NCI-H1092 (cell line): ENCODE results near the gene TMEM143.
"Not testable (repeated sequence)": the region's sequence is repeated elsewhere in the genome, so short reads cannot be mapped to it uniquely, and the experiment has no call there.

Experiments
- DNase-seq: peaks from one replicate; lab custom pipeline; 2025; lab: John Stamatoyannopoulos, UW

TMEM143 gene

DNA sequence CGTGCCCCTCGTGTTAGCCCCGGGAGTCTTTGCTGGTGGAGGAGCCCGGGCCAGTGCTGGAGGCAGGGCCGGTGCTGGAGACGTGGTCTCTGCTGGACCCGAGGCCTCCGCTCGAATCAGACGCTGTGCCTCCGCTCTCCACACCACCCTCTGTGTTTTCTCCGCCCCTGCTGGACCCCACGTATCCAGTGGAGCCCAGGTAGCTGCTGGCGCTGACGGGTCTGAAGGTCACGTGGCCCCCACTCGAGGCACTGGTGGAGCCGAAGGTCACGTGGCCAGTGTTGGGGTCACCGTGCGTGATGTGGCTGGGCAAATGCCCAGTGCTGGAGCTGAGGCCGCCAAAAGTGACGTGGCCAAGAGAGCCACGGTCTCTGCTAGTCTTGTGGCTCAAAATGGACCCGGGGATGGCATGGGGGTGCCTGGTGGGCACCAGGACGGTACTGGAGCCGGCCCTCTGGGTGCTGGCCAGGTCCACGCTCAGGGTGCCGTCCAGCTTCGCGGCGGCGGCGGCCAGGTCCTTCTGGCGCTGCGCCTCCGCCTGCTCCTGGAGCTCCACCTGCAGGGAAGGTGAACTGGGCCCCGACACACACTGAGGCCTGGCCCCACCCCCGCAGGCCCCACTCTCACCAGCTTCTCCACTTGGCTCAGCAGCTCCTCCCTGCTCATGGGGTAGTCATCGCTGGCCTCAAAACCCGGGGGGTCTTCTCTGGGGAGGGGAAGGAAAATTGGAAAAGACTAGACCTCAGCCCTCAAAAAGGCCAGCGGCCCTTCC, 66.6 kb downstream of the TMEM143 start:
- DNase-seq, result no peak

DNA sequence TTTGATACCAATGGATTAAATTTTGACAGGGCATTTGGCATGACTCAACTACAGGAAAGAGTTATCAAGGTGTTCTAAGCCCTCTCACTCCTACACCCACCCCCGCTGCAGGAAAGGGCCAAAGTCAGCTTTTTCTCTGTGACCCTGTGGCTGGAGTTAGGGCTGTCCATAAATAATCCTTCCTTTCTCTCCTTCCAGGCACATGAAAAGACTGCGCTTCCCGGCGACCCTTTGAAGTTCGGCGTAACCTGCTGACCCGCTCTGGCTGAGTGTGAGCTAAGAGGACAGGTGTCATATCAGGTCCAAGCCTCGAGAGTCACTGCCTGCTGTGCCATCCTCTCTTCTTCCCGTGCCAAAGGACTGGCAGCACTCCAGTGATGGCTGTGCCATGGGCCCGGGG, 68.3 kb downstream of the TMEM143 start:
- no peak for DNase-seq

DNA sequence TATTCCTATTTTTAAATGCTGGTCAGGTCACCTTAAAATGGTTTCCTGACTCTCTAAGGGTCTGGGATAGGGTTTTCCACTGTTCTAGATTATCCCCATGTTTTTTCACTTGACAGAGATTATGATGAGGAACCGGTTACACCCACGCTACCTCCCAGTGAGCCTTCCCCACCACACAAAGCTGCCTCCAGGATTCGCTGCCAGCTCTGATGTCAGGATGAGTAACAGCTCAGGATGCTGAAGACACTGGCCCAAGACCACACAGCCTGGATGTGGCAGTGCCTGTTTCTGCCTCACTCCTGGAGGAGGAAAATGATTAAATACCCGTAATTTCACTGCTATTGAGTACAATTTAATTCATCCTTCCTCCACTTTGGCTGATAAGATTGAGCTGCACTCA, 70.9 kb downstream of the TMEM143 start:
- DNase-seq, result no peak

DNA sequence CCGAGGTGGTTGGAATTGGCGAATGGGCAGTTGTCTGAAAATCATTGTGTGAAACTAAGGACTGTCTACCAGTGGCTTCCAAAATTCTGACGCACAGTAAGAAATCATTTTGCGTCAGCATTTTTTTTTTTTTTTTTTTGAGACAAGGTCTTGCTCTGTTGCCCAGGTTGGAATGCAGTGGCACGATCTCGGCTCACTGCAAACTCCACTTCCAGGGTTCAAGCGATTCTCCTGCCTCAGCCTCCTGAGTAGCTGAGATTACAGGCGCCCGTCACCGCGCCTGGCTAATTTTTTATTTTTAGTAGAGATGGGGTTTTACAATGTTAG, 72.3 kb downstream of the TMEM143 start:
- not testable (repeated sequence) for DNase-seq

DNA sequence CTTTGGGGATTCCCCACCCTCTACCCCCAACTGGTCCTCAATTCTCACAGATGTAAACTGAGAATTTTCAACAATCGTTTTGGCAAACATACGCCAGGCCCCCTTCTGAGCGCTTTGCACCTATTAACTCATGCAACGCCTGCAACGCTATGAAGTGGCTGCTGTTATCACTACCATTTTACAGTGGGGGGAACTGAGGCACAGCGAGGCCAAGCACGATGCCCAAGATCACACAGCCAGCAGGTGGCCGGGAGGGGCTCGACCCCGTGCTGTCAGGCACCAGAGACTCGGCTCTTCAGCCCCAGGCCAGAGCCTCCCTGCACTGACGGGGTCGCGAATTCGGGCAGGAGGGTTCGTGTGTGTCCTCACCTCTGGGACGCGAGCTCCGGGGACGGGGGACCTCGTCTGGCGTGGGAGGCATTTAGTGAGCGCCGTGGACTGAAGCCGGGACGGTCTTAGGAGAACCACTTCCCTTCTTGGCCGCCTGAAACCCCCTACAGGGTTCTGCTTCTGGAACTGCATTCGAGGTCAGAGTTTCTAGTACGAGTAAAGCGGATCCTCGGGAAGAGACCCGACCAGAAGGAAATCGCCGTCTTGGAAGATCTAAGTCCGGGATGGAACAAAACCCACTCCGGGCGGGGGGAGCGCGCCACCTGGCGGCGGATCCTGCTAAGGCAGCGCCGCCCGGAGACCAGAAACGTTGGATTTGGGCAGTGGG, 72.8 kb downstream of the TMEM143 start:
- peak; percentile 3 for DNase-seq

DNA sequence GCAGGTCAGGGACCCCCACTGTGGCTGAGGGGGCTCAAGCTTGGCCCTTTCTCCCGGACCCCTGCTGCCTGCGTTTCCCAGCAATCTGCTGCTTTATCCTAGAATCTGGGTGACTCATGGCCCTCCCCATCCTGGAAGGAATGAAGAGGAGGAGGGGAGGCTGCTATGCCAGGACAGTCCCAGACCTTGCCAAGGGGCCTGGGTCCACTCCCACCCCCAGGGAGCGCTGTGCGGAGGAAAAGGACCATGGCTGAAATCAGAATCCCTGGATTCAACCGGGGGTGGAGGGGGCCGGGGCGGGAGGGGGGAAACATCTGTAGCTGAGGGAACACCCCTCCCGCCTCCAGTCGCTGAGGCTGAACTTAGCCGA, 73.4 kb downstream of the TMEM143 start:
- DNase-seq, result no peak

DNA sequence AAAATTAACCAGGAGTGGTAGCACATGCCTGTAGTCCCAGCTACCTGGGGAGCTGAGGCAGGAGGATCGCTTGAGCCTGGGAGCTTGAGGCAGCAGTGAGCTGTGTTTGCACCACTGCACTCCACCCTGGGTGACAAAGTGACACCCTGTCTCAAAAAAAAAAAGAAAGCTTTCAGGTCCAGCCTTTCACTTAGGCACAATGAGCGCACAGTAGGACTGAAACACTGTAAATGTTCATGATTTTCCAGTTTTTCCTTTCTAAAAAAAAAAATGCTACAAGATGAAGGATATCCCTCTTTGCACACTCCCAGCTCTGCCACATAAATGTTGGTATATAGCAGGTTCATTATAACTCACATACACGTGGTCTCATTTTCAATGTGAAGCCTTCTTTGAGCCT, 76.0 kb downstream of the TMEM143 start:
- no peak for DNase-seq

DNA sequence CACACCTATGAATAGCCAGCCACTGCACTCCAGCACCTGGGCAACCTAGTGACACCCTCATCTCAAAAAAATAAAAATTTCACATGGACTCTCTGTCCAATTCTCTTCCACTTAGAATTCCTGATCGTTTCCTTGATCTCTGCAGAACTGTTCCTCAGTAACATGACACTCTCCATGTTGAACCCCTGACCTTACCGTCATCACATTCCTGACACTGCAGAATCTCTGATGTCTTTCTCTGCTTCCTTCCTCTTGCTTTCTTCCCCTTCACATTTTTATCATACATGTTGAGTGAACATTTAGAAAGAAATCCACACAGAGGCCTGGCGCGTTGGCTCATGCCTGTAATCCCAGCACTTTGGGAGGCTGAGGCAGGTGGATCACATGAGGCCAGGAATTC, 78.8 kb downstream of the TMEM143 start:
- no peak for DNase-seq

DNA sequence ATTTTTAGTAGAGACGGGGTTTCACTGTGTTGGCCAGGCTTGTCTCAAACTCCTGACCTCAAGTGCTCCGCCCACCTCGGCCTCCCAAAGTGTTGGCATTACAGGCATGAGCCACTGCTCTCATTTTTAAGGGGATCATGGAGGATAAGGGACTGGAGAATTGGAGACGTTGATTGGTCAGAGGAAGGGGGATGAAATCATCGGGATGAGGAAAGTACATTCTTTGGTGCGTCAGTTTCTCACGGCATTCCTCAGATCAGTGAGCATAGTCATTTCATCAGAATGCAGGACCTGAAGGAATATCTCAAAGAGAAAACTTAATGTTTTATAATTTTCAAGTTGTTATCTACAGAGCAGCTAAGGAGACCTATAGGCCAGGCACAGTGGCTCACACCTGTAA, 79.8 kb downstream of the TMEM143 start:
- DNase-seq, result no peak
